Measurements from ENCODE around the gene HIGD1C. TPM values are rescaled to one million over a fixed set of nuclear protein-coding genes. Genes with fewer than 3 reads are reported as not detected.

The HIGD1C gene
- polyA plus RNA-seq, 1 experiment = not detected

GRCh38 chr12:50933459-50934124 lies 18.8 kb upstream of the HIGD1C start:
- Histone ChIP-seq H3K36me3 (ENCODE audit: control insufficient read depth, insufficient read depth, low read length) (no peaks in the 10 kb centered on the region; the same call in 1 of the 2 replicates), H3K4me3 (ENCODE audit: low read depth, low read length) (no peak overlapping the region), H3K27me3 (ENCODE audit: control insufficient read depth, insufficient read depth, low read length) (no peaks in the 10 kb centered on the region)
- ChIA-PET CTCF (no interaction called here), POLR2A (no interaction called here)
- TF ChIP-seq CTCF (IDR thresholded peaks at IDR 0.05; ENCODE audit: insufficient read depth, low read depth, low read length) = no peak
- DNase-seq (ENCODE audit: low read depth) = no peak

GRCh38 chr12:50934371-50934851 lies 17.9 kb upstream of the HIGD1C start:
- POLR2A ChIA-PET = interaction anchor here (0.5 kb wide), 2 partner anchors 12 to 94 kb away, joined by 3 read pairs; no protein-coding TSS in a partner anchor
- CTCF ChIA-PET = no interaction called here
- no peak for TF ChIP-seq CTCF (IDR thresholded peaks at IDR 0.05; ENCODE audit: insufficient read depth, low read depth, low read length)

GRCh38 chr12:50934981-50935807 lies 17.1 kb upstream of the HIGD1C start:
- no peaks in the 10 kb centered on the region; the same call in 1 of the 2 replicates for H3K36me3 ChIP-seq (ENCODE audit: control insufficient read depth, insufficient read depth, low read length)
- POLR2A ChIA-PET = interaction anchor here (0.5 kb wide), 2 partner anchors 13 to 93 kb away, joined by 3 read pairs; no protein-coding TSS in a partner anchor
- no peak overlapping the region for H3K4me3 ChIP-seq (ENCODE audit: low read depth, low read length)
- DNase-seq (ENCODE audit: low read depth) = peak; percentile 37
- TF ChIP-seq CTCF (IDR thresholded peaks at IDR 0.05; ENCODE audit: insufficient read depth, low read depth, low read length) = no peak
- CTCF ChIA-PET = no interaction called here
- H3K27me3 ChIP-seq (ENCODE audit: control insufficient read depth, insufficient read depth, low read length) = no peaks in the 10 kb centered on the region

More at GRCh38 chr12:50934371-50934851, 17.9 kb upstream of the HIGD1C start:
- DNase-seq (ENCODE audit: low read depth) = no peak
- no peaks in the 10 kb centered on the region for H3K27me3 ChIP-seq (ENCODE audit: control insufficient read depth, insufficient read depth, low read length)
- H3K4me3 ChIP-seq (ENCODE audit: low read depth, low read length) = no peak overlapping the region
- H3K36me3 ChIP-seq (ENCODE audit: control insufficient read depth, insufficient read depth, low read length) = no peaks in the 10 kb centered on the region; the same call in 1 of the 2 replicates

GRCh38 chr12:50936821-50937530 lies 15.4 kb upstream of the HIGD1C start:
- ChIA-PET CTCF (interaction anchor here (0.9 kb wide), 1 partner anchor 282 kb away, joined by 3 read pairs; no protein-coding TSS in a partner anchor), POLR2A (no interaction called here)

More at GRCh38 chr12:50936821-50937530, 15.4 kb upstream of the HIGD1C start:
- no peak for TF ChIP-seq CTCF (IDR thresholded peaks at IDR 0.05; ENCODE audit: insufficient read depth, low read depth, low read length)
- Histone ChIP-seq H3K4me3 (ENCODE audit: low read depth, low read length) (no peak overlapping the region), H3K27me3 (ENCODE audit: control insufficient read depth, insufficient read depth, low read length) (no peaks in the 10 kb centered on the region), H3K36me3 (ENCODE audit: control insufficient read depth, insufficient read depth, low read length) (no peaks in the 10 kb centered on the region; the same call in 1 of the 2 replicates)
- no peak for DNase-seq (ENCODE audit: low read depth)

All from BJ (cell line).